ENCODE results near the gene DIPK2A.

Gene DIPK2A

DNA sequence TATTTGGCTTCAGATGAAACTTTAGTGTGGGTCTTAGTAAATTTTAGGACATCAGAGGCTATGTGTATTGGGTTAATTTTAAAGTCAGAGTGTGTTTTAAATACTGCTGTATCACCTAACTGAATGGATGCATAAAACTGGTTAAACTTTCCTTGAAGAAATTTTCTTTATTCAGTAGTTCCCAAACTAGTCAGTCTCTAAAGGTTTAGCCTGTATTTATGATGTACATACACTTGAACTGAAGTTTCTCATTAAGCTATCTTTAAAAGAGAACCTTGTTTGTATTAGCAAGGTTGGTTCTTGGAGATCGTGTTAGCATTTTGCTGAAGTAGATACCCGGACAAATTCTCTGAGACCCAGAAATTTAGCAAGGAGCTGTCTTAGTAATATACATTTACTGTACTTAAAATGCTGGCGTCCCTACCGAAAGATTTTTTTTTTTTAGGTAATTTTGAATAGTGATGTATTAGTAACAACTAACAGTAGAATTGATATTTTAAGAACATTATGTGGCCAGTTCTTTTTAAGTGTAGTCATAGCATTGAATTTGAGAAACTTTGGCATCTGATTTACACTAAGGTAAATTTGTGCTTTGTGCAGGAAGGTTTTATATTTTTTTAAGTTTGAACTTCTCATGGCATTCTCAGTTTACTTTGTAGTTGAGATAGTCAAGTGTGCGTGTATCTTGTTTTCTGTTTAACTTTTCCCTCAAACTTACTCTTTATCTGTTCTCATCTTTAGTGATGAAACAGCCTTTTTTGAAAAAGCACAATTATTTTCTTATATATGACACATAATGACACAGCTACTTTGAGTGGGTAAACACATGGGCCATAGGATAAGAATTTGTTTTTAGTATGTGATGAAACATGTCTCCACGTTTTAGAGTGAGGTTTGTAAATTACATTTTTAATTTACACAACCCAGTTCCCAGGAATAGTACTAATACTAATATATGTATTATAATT is 2.9 kb downstream of the DIPK2A start:
- no peak for DNase-seq (ENCODE audit: low spot score)

DNA sequence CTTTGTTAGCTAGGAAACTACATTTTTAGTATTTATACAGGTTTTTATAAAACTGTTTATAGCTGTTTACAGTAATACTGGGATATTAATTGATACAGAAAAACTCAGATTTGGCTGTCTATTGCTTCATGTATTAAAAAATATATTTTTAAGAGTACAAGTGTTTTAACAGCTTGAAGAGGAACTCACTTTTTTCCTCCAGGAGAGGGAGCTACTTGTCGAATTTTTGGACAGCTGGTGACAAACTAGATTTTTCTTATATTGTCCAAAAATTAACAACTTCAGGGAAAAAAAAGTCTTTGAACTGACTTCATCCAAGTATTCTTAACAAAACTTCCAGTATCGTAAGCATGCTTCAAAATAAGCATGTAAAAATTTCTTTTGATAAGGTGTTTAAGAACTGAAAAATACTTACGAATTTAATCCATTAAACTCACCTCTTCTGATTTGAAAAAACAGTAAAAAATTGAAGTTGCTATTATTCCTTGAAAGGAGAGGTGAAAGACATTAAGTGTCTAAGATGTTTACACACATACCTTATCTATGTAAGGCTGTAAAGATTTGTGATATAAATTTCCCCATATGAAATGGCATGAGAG is 4.0 kb downstream of the DIPK2A start:
- no peak for DNase-seq (ENCODE audit: low spot score)

GRCh38 chr3:143977341-143978262 is 6.0 kb downstream of the DIPK2A start:
- no peak for DNase-seq (ENCODE audit: low spot score)

- no peak for DNase-seq (ENCODE audit: low spot score)
Observed at GRCh38 chr3:143978263-143978631, 6.6 kb downstream of the DIPK2A start.

DNA sequence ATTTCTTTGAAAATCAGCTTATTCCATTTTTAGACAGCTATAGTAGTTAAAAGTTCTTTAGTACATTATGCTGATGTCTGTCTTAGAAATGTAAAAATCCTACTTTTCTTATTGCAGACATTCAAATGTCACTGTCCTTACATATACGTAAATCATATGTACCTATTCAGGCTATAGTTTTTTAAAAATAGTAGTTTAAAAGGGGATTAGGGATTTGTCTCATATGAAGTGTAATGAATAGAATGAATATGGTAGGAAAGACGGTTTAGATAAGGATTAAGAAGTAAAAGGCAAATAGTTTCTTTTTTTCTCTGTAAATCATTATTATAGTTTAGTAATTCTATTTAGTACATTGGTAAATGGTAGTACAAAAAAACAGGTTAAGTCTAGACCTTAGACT is 7.4 kb downstream of the DIPK2A start:
- DNase-seq (ENCODE audit: low spot score) = no peak

DNA sequence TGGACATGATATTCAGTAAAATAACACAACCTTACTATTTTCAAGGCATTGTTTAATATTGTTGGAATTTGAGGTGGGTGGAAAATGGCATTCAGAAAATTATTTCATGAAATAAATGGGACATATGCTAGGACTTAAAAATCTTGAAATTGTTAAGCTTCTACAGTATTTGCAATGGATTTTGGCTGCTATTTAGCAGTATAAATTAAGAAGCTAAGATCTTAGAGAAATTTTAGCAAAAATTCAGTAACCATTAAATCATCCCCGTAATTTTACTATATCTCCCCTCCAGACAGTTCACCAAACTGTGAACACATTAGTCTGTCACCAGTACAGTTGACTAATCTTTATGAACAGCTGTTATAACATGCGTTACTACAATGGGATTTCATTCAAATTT is 8.2 kb downstream of the DIPK2A start:
- no peak for DNase-seq (ENCODE audit: low spot score)

GRCh38 chr3:143988306-143988705 is 16.7 kb downstream of the DIPK2A start:
- no peak for DNase-seq (ENCODE audit: low spot score)

GRCh38 chr3:143989461-143989860 is 17.8 kb downstream of the DIPK2A start:
- no peak for DNase-seq (ENCODE audit: low spot score)

GRCh38 chr3:143991713-143992112 is 20.1 kb downstream of the DIPK2A start:
- no peak for DNase-seq (ENCODE audit: low spot score)

DNA sequence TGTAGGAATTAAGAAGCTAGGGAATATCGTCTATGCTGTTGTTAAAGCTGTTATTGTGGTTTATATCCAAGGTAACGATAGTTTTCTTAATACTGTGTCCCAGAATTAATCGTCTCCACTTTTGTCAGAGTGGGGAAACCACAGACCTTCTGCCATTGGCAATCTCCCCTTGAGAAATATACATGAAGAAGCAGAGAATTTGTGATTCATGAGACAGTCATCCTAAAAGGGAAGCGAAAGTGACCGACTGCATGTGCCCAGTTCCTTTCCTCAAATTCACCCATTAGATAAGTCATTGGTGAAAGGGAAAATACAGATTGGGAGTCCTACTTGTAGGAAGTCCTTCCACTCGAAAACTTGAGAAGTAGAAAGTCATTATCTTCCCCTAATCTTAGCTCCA is 26.6 kb downstream of the DIPK2A start:
- no peak for DNase-seq (ENCODE audit: low spot score)

DNA sequence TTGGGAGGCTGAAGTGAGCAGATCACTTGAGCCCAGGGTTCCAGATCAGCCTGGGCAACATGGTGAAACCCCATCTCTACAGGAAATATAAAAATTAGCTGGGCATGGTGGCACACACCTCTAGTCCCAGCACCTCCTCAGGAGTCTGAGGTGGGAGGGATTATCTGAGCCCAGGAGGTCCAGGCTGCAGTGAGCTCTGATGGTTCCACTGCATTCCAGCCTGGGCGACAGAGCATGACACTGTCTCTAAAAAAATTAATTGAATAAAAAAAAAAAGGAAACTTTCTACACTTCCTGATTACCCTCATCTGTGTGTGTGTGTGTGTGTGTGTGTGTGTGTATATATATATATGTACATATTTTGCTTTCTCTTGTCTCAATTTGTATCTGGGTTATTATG is 31.4 kb downstream of the DIPK2A start:
- no peak for DNase-seq (ENCODE audit: low spot score)

GRCh38 chr3:144010371-144010770 is 38.7 kb downstream of the DIPK2A start:
- no peak for DNase-seq (ENCODE audit: low spot score)

DNA sequence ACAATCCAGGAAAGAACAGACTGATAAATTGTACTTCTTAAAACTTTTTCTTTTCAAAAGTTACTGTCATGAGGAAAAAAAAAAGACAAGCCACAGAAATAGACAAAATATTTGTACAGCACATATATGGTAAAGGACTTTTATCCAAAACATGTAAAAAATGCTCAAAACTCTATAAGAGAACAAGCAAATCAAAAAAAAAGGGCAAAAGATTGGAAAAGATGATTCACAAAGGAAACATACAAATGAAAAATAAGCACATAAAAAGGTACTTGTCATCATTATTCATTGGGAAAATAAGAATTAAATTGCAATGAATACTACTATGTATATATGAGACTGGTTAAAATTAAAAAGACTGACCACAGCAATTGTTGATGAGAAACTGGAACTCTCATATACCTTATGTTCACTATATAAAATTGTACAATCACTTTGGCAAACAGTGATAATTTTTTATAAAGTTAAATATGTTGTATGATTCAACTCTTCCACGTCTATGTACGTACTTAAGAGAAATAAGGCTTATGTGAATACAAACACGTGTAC is 39.7 kb downstream of the DIPK2A start:
- no peak for DNase-seq (ENCODE audit: low spot score)

- no peak for DNase-seq (ENCODE audit: low spot score)
Observed at GRCh38 chr3:144015133-144015532, 43.5 kb downstream of the DIPK2A start.

DNA sequence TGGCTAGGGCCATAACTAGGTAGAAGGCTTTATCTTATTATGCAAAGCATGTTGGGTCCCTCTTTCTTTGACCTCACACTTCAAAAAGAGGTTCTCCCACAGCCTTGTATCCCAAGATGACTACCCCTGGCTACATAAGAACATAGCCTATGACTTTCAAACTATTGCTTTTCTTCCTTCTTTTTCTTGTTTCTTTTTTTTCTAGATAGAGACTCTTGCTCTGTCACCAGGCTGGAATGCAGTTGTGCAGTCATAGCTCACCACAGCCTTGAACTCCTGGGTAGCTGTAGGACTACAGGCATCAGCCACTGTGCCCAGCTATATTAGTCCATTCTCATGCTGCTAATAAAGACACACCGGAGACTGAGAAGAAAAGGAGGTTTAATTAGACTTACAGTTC is 47.2 kb downstream of the DIPK2A start:
- DNase-seq (ENCODE audit: low spot score) = no peak

Measured in left forelimb (tissue), 1 donor.